ENCODE measurements around the gene CD27.
"Not testable (repeated sequence)": the region's sequence is repeated elsewhere in the genome, so short reads cannot be mapped to it uniquely, and the experiment has no call there.

Gene CD27

GRCh38 chr12:6425590-6426531 lies 18.9 kb upstream of the CD27 start:
- no peaks in the 10 kb centered on the region for H3K27me3 ChIP-seq (ENCODE audit: low read depth, low read length)
- peak overlapping the region; percentile 5; the same call in 1 of the 2 replicates for H3K4me2 ChIP-seq (ENCODE audit: low read length)
- TF ChIP-seq EZH2phosphoT487 (IDR thresholded peaks at IDR 0.05; ENCODE audit: low read depth), result no peak
- no peak for TF ChIP-seq CTCF (IDR thresholded peaks at IDR 0.05; ENCODE audit: low read depth, low read length)
- no peak overlapping the region for H3K9ac ChIP-seq (ENCODE audit: low read length)
- no peak overlapping the region for H2AFZ ChIP-seq (ENCODE audit: low read depth, low read length)
- H3K4me1 ChIP-seq (ENCODE audit: low read length), result peaks cover 20% of the 10 kb centered on the region
- no peaks in the 10 kb centered on the region for H3K9me3 ChIP-seq (ENCODE audit: insufficient read depth, low read length)
- no peak overlapping the region for H3K4me3 ChIP-seq (ENCODE audit: low read length)
- H3K27ac ChIP-seq (ENCODE audit: low read length), result no peak overlapping the region
- H3K36me3 ChIP-seq (replicated peaks; ENCODE audit: low read depth, low read length), result no peaks in the 10 kb centered on the region
- H4K20me1 ChIP-seq (ENCODE audit: insufficient read depth, low read length), result no peaks in the 10 kb centered on the region
- H3K79me2 ChIP-seq (ENCODE audit: low read length), result no peaks in the 10 kb centered on the region

- peak overlapping the region; percentile 36; the same call in 1 of the 2 replicates for H3K4me3 ChIP-seq (ENCODE audit: low read length)
- no peak overlapping the region for H3K27ac ChIP-seq (ENCODE audit: low read length)
- H3K79me2 ChIP-seq (ENCODE audit: low read length), result no peaks in the 10 kb centered on the region
- H3K9me3 ChIP-seq (ENCODE audit: insufficient read depth, low read length), result no peaks in the 10 kb centered on the region
- no peaks in the 10 kb centered on the region for H3K36me3 ChIP-seq (replicated peaks; ENCODE audit: low read depth, low read length)
- peak overlapping the region; percentile 58 for H3K4me2 ChIP-seq (ENCODE audit: low read length)
- H4K20me1 ChIP-seq (ENCODE audit: insufficient read depth, low read length), result no peaks in the 10 kb centered on the region
- peak overlapping the region; percentile 8; the same call in 1 of the 2 replicates for H2AFZ ChIP-seq (ENCODE audit: low read depth, low read length)
- TF ChIP-seq CTCF (IDR thresholded peaks at IDR 0.05; ENCODE audit: low read depth, low read length), result no peak
- no peak for TF ChIP-seq EZH2phosphoT487 (IDR thresholded peaks at IDR 0.05; ENCODE audit: low read depth)
- H3K9ac ChIP-seq (ENCODE audit: low read length), result no peak overlapping the region
- peaks cover 20% of the 10 kb centered on the region for H3K4me1 ChIP-seq (ENCODE audit: low read length)
- no peaks in the 10 kb centered on the region for H3K27me3 ChIP-seq (ENCODE audit: low read depth, low read length)
These were observed 17.7 kb upstream of the CD27 start for GRCh38 chr12:6426882-6427671.

GRCh38 chr12:6427796-6428195 lies 17.0 kb upstream of the CD27 start:
- H2AFZ ChIP-seq (ENCODE audit: low read depth, low read length); H3K27ac ChIP-seq (ENCODE audit: low read length); H3K9ac ChIP-seq (ENCODE audit: low read length): not testable (repeated sequence)

GRCh38 chr12:6428326-6428725 lies 16.4 kb upstream of the CD27 start:
- Histone ChIP-seq H2AFZ (ENCODE audit: low read depth, low read length) (no peak overlapping the region), H3K79me2 (ENCODE audit: low read length) (no peaks in the 10 kb centered on the region), H3K4me2 (ENCODE audit: low read length) (no peak overlapping the region), H3K36me3 (replicated peaks; ENCODE audit: low read depth, low read length) (no peaks in the 10 kb centered on the region), H3K27me3 (ENCODE audit: low read depth, low read length) (no peaks in the 10 kb centered on the region), H3K4me1 (ENCODE audit: low read length) (peaks cover 26% of the 10 kb centered on the region), H3K4me3 (ENCODE audit: low read length) (no peak overlapping the region), H3K9ac (ENCODE audit: low read length) (no peak overlapping the region), H3K27ac (ENCODE audit: low read length) (no peak overlapping the region), H4K20me1 (ENCODE audit: insufficient read depth, low read length) (no peaks in the 10 kb centered on the region), H3K9me3 (ENCODE audit: insufficient read depth, low read length) (no peaks in the 10 kb centered on the region)
- TF ChIP-seq CTCF (IDR thresholded peaks at IDR 0.05; ENCODE audit: low read depth, low read length), result no peak
- no peak for TF ChIP-seq EZH2phosphoT487 (IDR thresholded peaks at IDR 0.05; ENCODE audit: low read depth)

More at GRCh38 chr12:6427796-6428195, 17.0 kb upstream of the CD27 start:
- H3K9me3 ChIP-seq (ENCODE audit: insufficient read depth, low read length); H3K27me3 ChIP-seq (ENCODE audit: low read depth, low read length); H4K20me1 ChIP-seq (ENCODE audit: insufficient read depth, low read length); H3K79me2 ChIP-seq (ENCODE audit: low read length); H3K4me3 ChIP-seq (ENCODE audit: low read length); H3K36me3 ChIP-seq (replicated peaks; ENCODE audit: low read depth, low read length): not testable (repeated sequence)
- H3K4me1 ChIP-seq (ENCODE audit: low read length), result peaks cover 24% of the 10 kb centered on the region
- peak overlapping the region; percentile 58; the same call in 1 of the 2 replicates for H3K4me2 ChIP-seq (ENCODE audit: low read length)
